GM12892 (cell line): ENCODE results near the gene SCLT1.

Experiments used
- DNase-seq: peaks from one replicate; pipeline ENCODE4 v3.0.0; 2011; ENCODE audit not compliant: insufficient read length
- FAIRE-seq: peaks from 2 replicates; lab custom pipeline; 2011; peaks lifted over from hg19 to GRCh38; lab: Jason Lieb, UNC
- POLR2A ChIP-seq: IDR thresholded peaks from 2 replicates; pipeline ENCODE4 v1.6.1; 2011; ENCODE audit warnings: low read depth, low read length, control low read depth
- POLR2AphosphoS5 ChIP-seq: IDR thresholded peaks from 2 replicates; pipeline ENCODE4 v1.6.1; 2011; ENCODE audit warnings: low read depth, low read length, control low read depth
- TAF1 ChIP-seq: IDR thresholded peaks from 2 replicates; pipeline ENCODE4 v1.6.1; 2011; ENCODE audit warnings: low read depth, mild to moderate bottlenecking, control low read depth, low read length, borderline replicate concordance

Gene SCLT1

GRCh38 chr4:129064717-129065116 is 28.6 kb downstream of the SCLT1 start:
- FAIRE-seq = no peak
- DNase-seq = no peak
- TF ChIP-seq POLR2AphosphoS5 = no peak

DNA sequence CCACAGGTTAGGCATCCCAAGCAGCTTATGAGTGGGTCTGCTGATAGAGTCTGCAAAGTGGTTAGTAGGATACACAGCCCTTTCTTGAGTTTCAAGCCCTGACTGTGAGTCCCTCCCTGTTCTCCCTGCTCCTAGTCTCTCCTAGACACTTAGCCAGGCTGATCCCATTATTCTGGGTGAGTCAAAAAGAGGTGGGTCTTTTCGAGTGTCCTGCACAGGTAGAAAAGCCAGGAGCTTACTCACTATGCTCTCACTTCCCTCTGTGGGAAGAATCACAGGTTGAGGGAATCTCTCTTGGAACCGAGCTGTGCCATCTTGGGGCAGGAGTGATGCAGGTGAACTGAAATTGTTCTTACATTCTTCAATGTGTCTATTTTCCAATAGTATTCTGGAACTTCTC is 29.7 kb downstream of the SCLT1 start:
- no peak for DNase-seq
- TF ChIP-seq TAF1 = no peak
- TF ChIP-seq POLR2A = no peak
- TF ChIP-seq POLR2AphosphoS5 = no peak
- FAIRE-seq = no peak

DNA sequence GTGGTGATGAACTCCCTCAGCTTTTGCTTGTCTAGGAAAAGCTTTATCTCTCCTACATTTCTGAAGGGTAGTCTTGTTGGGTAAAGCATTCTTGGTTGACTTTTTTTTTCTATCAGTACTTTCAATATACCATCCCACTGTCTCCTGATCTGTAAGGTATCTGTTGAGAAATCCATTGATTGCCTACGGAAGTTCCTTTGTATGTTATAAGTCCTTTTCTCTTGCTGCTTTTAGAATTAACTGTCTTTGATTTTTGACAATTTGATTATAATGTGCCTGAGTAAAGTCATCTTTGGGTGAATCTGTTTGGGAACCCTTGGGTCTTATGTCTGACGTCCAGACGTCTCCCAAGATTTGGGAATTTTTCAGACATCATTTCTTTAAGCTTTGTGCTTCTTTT is 30.8 kb downstream of the SCLT1 start:
- no peak for TF ChIP-seq TAF1
- no peak for TF ChIP-seq POLR2AphosphoS5
- TF ChIP-seq POLR2A = no peak
- DNase-seq (no peak), FAIRE-seq (no peak)

DNA sequence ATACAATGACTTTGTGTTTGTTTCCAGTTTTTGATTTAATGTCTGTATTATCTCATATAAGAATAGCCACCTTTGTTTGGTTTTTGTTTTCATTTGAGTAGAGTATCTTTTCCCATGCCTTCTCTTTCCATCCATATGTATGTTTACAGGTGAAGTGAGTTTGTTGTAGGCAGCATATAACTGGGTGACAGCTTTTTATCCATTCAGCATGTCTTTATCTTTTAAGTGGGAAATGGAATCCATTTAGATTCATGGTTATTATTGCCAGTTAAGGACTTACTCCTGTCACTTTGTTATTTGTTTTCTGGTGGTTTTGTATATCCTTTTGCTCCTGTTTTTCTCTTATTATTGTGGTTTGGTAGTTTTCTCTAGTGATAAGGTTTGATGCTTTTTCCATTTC is 34.3 kb downstream of the SCLT1 start:
- FAIRE-seq = no peak
- TF ChIP-seq POLR2AphosphoS5 (no peak), TAF1 (no peak), POLR2A (no peak)
- DNase-seq = no peak

- no peak for DNase-seq
- TF ChIP-seq POLR2A = no peak
- no peak for TF ChIP-seq TAF1
- no peak for TF ChIP-seq POLR2AphosphoS5
- FAIRE-seq = peak; percentile 67
Observed at GRCh38 chr4:129046055-129046959, 47.0 kb downstream of the SCLT1 start.

DNA sequence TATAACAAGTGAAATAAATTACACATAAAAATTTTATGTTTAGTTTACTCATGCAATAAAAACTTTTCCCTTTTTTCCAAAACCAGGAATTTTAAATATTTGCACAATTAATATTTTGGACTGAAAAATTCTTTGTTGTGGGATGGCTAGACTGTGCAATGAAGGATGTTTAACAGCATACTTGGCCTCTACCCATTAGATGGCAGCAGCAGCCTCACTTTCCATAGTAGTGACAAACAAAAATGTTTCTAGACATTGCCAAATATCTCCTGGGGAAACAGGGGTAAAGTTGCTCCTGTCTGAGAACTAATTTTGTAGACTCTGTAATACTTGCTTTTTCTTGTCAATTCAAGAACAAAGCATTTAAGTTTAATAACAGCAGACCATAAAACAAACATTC is 49.8 kb downstream of the SCLT1 start:
- no peak for TF ChIP-seq TAF1
- no peak for TF ChIP-seq POLR2A
- no peak for TF ChIP-seq POLR2AphosphoS5
- DNase-seq (no peak), FAIRE-seq (no peak)

- no peak for TF ChIP-seq POLR2AphosphoS5
- TF ChIP-seq TAF1 = no peak
- TF ChIP-seq POLR2A = no peak
- FAIRE-seq = no peak
- DNase-seq = no peak
Observed at GRCh38 chr4:129040471-129040870, 52.9 kb downstream of the SCLT1 start.

- DNase-seq = no peak
- TF ChIP-seq POLR2A (no peak), TAF1 (no peak), POLR2AphosphoS5 (no peak)
- no peak for FAIRE-seq
Observed at GRCh38 chr4:129037093-129037492, 56.2 kb downstream of the SCLT1 start.

DNA sequence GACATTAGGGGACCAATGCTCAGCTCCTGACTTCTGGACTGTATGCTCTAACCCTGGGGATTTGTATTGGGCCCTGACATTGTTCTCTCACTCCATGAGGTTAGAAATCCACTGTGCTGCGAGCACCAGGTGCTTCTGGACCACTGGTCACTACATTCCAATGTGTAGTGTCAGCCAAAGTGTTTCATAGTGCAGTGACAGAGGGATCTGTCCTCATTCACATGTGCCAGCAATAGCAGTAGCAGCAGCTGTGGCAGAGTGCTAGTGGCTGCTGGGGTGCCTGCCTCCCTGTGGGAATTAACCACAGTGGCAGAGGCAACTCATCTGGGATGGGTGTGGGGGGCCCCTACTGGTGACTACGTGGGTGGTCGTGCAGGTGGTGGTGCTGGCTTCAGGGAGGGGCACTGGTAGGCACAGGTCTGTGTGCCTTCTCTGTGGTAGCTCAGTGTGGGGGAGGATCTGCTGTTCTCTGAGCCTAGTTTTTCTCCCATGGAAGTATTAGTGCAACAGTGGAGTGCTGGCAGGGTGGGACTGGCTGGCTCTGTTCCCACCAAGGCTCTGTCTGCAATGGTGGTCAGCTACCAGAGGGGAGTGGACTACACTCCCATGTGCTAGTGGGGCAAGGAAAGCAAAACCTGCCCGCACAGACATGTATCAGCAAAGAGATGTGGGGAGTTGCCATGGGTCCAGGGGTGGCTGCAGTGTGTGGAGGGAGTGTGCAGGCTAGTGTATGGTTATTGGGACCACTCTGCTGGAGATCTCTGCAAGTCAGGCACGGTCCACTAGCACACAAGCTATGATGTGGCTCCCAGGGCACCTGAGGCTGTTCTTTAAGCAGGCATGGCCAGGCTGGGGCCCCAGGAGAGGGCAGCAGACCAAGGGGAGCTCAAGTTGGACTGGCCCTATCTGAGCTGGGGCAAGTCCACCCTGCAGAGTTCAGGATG is 78.5 kb downstream of the SCLT1 start:
- DNase-seq = no peak
- no peak for FAIRE-seq
- TF ChIP-seq POLR2AphosphoS5 = no peak
- no peak for TF ChIP-seq TAF1
- TF ChIP-seq POLR2A = no peak

DNA sequence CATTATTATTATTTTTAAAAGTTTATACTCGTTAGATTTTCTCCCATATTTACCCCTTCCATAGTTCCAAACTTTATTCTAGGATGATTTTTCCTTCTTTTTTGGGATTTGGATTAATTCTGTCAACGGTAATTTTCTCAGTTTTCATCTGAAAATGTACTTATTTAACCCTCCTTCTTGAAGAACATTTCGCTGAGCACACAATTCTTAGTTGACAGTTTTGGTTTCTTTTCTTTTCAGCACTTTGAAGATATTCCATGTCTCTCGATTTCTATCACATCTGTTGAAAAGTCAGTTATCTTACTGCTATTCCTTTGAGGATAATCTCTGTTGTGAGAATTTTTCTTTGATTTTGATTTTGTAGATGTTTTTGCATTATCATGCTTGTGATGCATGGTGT is 85.2 kb downstream of the SCLT1 start:
- FAIRE-seq (no peak), DNase-seq (no peak)
- no peak for TF ChIP-seq POLR2AphosphoS5
- no peak for TF ChIP-seq TAF1
- TF ChIP-seq POLR2A = no peak

DNA sequence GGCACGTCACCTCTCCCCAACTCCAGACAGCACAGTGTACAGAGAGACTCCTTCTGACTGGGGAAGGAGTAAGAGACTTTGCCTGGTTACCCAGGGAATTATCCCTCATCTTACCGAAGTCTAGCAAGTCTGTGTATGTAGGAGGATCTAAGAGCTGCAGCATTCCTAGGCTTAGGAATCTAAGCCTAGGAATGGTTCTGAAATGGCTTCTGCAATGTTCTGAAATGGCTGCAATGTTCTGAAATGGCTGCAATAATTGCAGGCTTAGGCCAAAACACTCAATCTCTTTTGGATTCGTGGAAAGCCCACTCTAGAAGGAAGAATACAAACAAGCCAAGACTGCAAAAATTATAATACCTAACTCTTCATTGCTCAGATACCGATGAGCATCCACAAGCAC is 106.4 kb downstream of the SCLT1 start:
- no peak for FAIRE-seq
- TF ChIP-seq POLR2A (no peak), TAF1 (no peak), POLR2AphosphoS5 (no peak)

GRCh38 chr4:128986019-128986418 is 107.3 kb downstream of the SCLT1 start:
- no peak for DNase-seq
- TF ChIP-seq POLR2A = no peak
- no peak for FAIRE-seq

More for the DNA sequence above, 106.4 kb downstream of the SCLT1 start:
- DNase-seq = no peak
